Measurements from ENCODE around the gene SPECC1. TPM values are rescaled to one million over a fixed set of nuclear protein-coding genes. Genes with fewer than 3 reads are reported as not detected.
A peak's percentile ranks its signal among the peaks of the same experiment; 100 is the strongest.

SPECC1 gene
- total and polyA plus RNA-seq, 2 experiments from 2014 or later = 1.3 to 1.5 TPM

- in situ Hi-C loops (cut with MboI) = loop anchor here (5.0 kb wide), 1 partner anchor 119 kb away; no protein-coding TSS in a partner anchor
- no peaks in the 10 kb centered on the region for H3K9me3 ChIP-seq (ENCODE audit: low read depth)
- no peaks in the 10 kb centered on the region for H3K9me2 ChIP-seq (ENCODE audit: insufficient read depth)
- no peaks in the 10 kb centered on the region for H4K20me1 ChIP-seq (ENCODE audit: insufficient read depth)
- no peaks in the 10 kb centered on the region for H3K4me1 ChIP-seq (ENCODE audit: insufficient read depth)
- TF ChIP-seq EZH2phosphoT487 (IDR thresholded peaks at IDR 0.05; ENCODE audit: insufficient read depth, low read depth) = no peak
- no peak for TF ChIP-seq EZH2 (IDR thresholded peaks at IDR 0.05; ENCODE audit: insufficient read depth, poor library complexity, severe bottlenecking)
- no peak overlapping the region for H2AFZ ChIP-seq
- H3F3A ChIP-seq (ENCODE audit: insufficient read depth) = no peaks in the 10 kb centered on the region
- no peak overlapping the region for H3K4me2 ChIP-seq (ENCODE audit: unreplicated experiment)
- DNase-seq = no peak
- no peaks in the 10 kb centered on the region for H3K79me2 ChIP-seq (ENCODE audit: insufficient read depth)
- WGBS, 2 experiments (ENCODE audit: low coverage in 1 of 2, low lambda C conversion rate in 2 of 2, missing lambda C conversion rate in 2 of 2) = 62 to 74% methylated on average over 7 to 10 of the region's 10 CpGs
- H3K27ac ChIP-seq = no peak overlapping the region
- no peaks in the 10 kb centered on the region for H3K36me3 ChIP-seq (ENCODE audit: low read depth)
- no peak overlapping the region for H3K9ac ChIP-seq
- no peak overlapping the region for H3K4me3 ChIP-seq
- H3K27me3 ChIP-seq (replicated peaks; ENCODE audit: insufficient read depth) = peaks cover 29% of the 10 kb centered on the region
Measured at GRCh38 chr17:20111538-20111937, 102.4 kb downstream of the SPECC1 start.

DNA sequence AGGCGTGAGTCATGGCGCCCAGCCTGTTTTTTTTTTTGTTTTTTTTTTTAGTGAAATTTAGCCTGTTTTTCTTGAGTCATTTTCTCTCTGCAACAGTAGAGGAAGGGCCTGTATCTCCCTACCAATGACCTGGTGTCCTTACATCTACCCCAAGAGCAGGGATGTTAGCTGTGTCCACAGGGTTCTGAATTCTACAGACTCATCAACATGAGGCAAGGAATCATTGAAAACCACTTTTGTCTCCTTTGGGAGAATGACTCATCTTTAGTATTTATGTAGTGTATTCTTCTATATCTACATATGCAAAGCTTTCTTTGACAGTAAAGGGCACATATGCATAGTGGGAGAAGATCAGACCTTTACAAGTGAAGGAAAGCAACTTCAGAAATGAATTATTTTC is 105.3 kb downstream of the SPECC1 start:
- Histone ChIP-seq H3K9me2 (ENCODE audit: insufficient read depth) (no peaks in the 10 kb centered on the region), H3K9me3 (ENCODE audit: low read depth) (no peaks in the 10 kb centered on the region), H2AFZ (no peak overlapping the region), H4K20me1 (ENCODE audit: insufficient read depth) (no peaks in the 10 kb centered on the region), H3K9ac (no peak overlapping the region), H3K4me3 (no peak overlapping the region), H3K4me1 (ENCODE audit: insufficient read depth) (no peaks in the 10 kb centered on the region), H3K27me3 (replicated peaks; ENCODE audit: insufficient read depth) (peaks cover 28% of the 10 kb centered on the region), H3K79me2 (ENCODE audit: insufficient read depth) (no peaks in the 10 kb centered on the region), H3K27ac (no peak overlapping the region), H3K4me2 (ENCODE audit: unreplicated experiment) (no peak overlapping the region), H3F3A (ENCODE audit: insufficient read depth) (no peaks in the 10 kb centered on the region), H3K36me3 (ENCODE audit: low read depth) (no peaks in the 10 kb centered on the region)
- in situ Hi-C loops (cut with MboI) = loop anchor here (5.0 kb wide), 1 partner anchor 122 kb away; no protein-coding TSS in a partner anchor
- WGBS, 2 experiments (ENCODE audit: low coverage in 1 of 2, low lambda C conversion rate in 2 of 2, missing lambda C conversion rate in 2 of 2) = 95 to 100% methylated on average over 2 of the region's 2 CpGs
- peak; percentile 27 for DNase-seq
- no peak for TF ChIP-seq EZH2 (IDR thresholded peaks at IDR 0.05; ENCODE audit: insufficient read depth, poor library complexity, severe bottlenecking)
- TF ChIP-seq EZH2phosphoT487 (IDR thresholded peaks at IDR 0.05; ENCODE audit: insufficient read depth, low read depth) = no peak

- H3K9ac ChIP-seq = no peak overlapping the region
- peaks cover 24% of the 10 kb centered on the region for H3K27me3 ChIP-seq (replicated peaks; ENCODE audit: insufficient read depth)
- WGBS, 2 experiments (ENCODE audit: low coverage in 1 of 2, low lambda C conversion rate in 2 of 2, missing lambda C conversion rate in 2 of 2) = 6 to 10% methylated on average over 8 of the region's 8 CpGs
- H3K27ac ChIP-seq = no peak overlapping the region
- H3K9me3 ChIP-seq (ENCODE audit: low read depth) = no peaks in the 10 kb centered on the region
- H3K9me2 ChIP-seq (ENCODE audit: insufficient read depth) = no peaks in the 10 kb centered on the region
- no peak overlapping the region for H3K4me3 ChIP-seq
- no peaks in the 10 kb centered on the region for H3K4me1 ChIP-seq (ENCODE audit: insufficient read depth)
- no peaks in the 10 kb centered on the region for H3K36me3 ChIP-seq (ENCODE audit: low read depth)
- no peaks in the 10 kb centered on the region for H3K79me2 ChIP-seq (ENCODE audit: insufficient read depth)
- H2AFZ ChIP-seq = no peak overlapping the region
- H4K20me1 ChIP-seq (ENCODE audit: insufficient read depth) = no peaks in the 10 kb centered on the region
- no peaks in the 10 kb centered on the region for H3F3A ChIP-seq (ENCODE audit: insufficient read depth)
- TF ChIP-seq EZH2phosphoT487 (IDR thresholded peaks at IDR 0.05; ENCODE audit: insufficient read depth, low read depth) = no peak
- TF ChIP-seq EZH2 (IDR thresholded peaks at IDR 0.05; ENCODE audit: insufficient read depth, poor library complexity, severe bottlenecking) = no peak
- in situ Hi-C loops (cut with MboI) = no loop called here
- DNase-seq = peak; percentile 69
- H3K4me2 ChIP-seq (ENCODE audit: unreplicated experiment) = no peak overlapping the region
Measured at GRCh38 chr17:20116683-20117309, 107.6 kb downstream of the SPECC1 start.

GRCh38 chr17:20118280-20118679 is 109.1 kb downstream of the SPECC1 start:
- no peaks in the 10 kb centered on the region for H3K9me3 ChIP-seq (ENCODE audit: low read depth)
- H3K9ac ChIP-seq = no peak overlapping the region
- TF ChIP-seq EZH2phosphoT487 (IDR thresholded peaks at IDR 0.05; ENCODE audit: insufficient read depth, low read depth) = no peak
- H2AFZ ChIP-seq = no peak overlapping the region
- peaks cover 22% of the 10 kb centered on the region for H3K27me3 ChIP-seq (replicated peaks; ENCODE audit: insufficient read depth)
- no peaks in the 10 kb centered on the region for H3K79me2 ChIP-seq (ENCODE audit: insufficient read depth)
- H3F3A ChIP-seq (ENCODE audit: insufficient read depth) = no peaks in the 10 kb centered on the region
- WGBS, 2 experiments (ENCODE audit: low coverage in 1 of 2, low lambda C conversion rate in 2 of 2, missing lambda C conversion rate in 2 of 2) = 93 to 96% methylated on average over 1 of the region's 1 CpG
- in situ Hi-C loops (cut with MboI) = no loop called here
- H3K27ac ChIP-seq = no peak overlapping the region
- no peak overlapping the region for H3K4me2 ChIP-seq (ENCODE audit: unreplicated experiment)
- no peaks in the 10 kb centered on the region for H4K20me1 ChIP-seq (ENCODE audit: insufficient read depth)
- H3K36me3 ChIP-seq (ENCODE audit: low read depth) = no peaks in the 10 kb centered on the region
- H3K9me2 ChIP-seq (ENCODE audit: insufficient read depth) = no peaks in the 10 kb centered on the region
- H3K4me1 ChIP-seq (ENCODE audit: insufficient read depth) = no peaks in the 10 kb centered on the region
- H3K4me3 ChIP-seq = no peak overlapping the region
- no peak for DNase-seq

Data from GM23248 (cell line).